Stimulated activated CD8-positive, alpha-beta memory T cell treated with anti-CD3 and anti-CD28 coated beads, Interleukin-7, amount 100 ng/mL, for 24 hours (primary cell): ENCODE results near the gene CAPN5.
"Not testable (repeated sequence)": the region's sequence is repeated elsewhere in the genome, so short reads cannot be mapped to it uniquely, and the experiment has no call there.

Experiments used
- DNase-seq: peaks from one replicate; pipeline ENCODE4 v3.0.0-alpha.2; 2020; ENCODE audit warnings: low read depth

Gene CAPN5

GRCh38 chr11:77066229-77067042 lies at the start of gene CAPN5:
TSS of gene CAPN5 (plus strand) at chr11:77066971. CDS start at chr11:77084887, 17,916 bp downstream.
- DNase-seq, result peak; percentile 73

GRCh38 chr11:77018396-77018924 lies 48.3 kb upstream of the CAPN5 start:
- not testable (repeated sequence) for DNase-seq

GRCh38 chr11:77019976-77020595 lies 46.7 kb upstream of the CAPN5 start:
- DNase-seq, result no peak

GRCh38 chr11:77020734-77021133 lies 46.0 kb upstream of the CAPN5 start:
- no peak for DNase-seq

GRCh38 chr11:77024745-77025144 lies 42.0 kb upstream of the CAPN5 start:
- no peak for DNase-seq

- no peak for DNase-seq
Measured at GRCh38 chr11:77026221-77026620, 40.5 kb upstream of the CAPN5 start.

- no peak for DNase-seq
Measured at GRCh38 chr11:77026743-77027142, 40.0 kb upstream of the CAPN5 start.

- no peak for DNase-seq
Measured at GRCh38 chr11:77027275-77027674, 39.5 kb upstream of the CAPN5 start.

GRCh38 chr11:77029829-77030228 lies 36.9 kb upstream of the CAPN5 start:
- no peak for DNase-seq

GRCh38 chr11:77030834-77031414 lies 35.8 kb upstream of the CAPN5 start:
- no peak for DNase-seq

- DNase-seq, result no peak
Measured at GRCh38 chr11:77031599-77031998, 35.2 kb upstream of the CAPN5 start.

GRCh38 chr11:77035039-77035438 lies 31.7 kb upstream of the CAPN5 start:
- no peak for DNase-seq

GRCh38 chr11:77035580-77035979 lies 31.2 kb upstream of the CAPN5 start:
- no peak for DNase-seq

- DNase-seq, result no peak
Measured at GRCh38 chr11:77036398-77036797, 30.4 kb upstream of the CAPN5 start.

- DNase-seq, result no peak
Measured at GRCh38 chr11:77037057-77037456, 29.7 kb upstream of the CAPN5 start.

- no peak for DNase-seq
Measured at GRCh38 chr11:77038029-77038824, 28.5 kb upstream of the CAPN5 start.

GRCh38 chr11:77038825-77039326 lies 27.9 kb upstream of the CAPN5 start:
- DNase-seq, result no peak

GRCh38 chr11:77039491-77040400 lies 27.0 kb upstream of the CAPN5 start:
- no peak for DNase-seq

- DNase-seq, result no peak
Measured at GRCh38 chr11:77040401-77040777, 26.4 kb upstream of the CAPN5 start.

- DNase-seq, result no peak
Measured at GRCh38 chr11:77040889-77041288, 25.9 kb upstream of the CAPN5 start.
